NAMALWA (cell line): Measurements from ENCODE around the gene FAAH.
A peak's percentile ranks its signal among the peaks of the same experiment; 100 is the strongest.
"Not testable (repeated sequence)": the region's sequence is repeated elsewhere in the genome, so short reads cannot be mapped to it uniquely, and the experiment has no call there.

Source experiments
- DNase-seq: peaks from one replicate; pipeline ENCODE4 v3.0.0-alpha.2; 2015; ENCODE audit warnings: low spot score

The FAAH gene

GRCh38 chr1:46394108-46394871, at the start of gene FAAH:
Gene FAAH, plus strand, starts transcription at chr1:46394317. Its CDS starts 32 bp downstream, at chr1:46394349.
- DNase-seq: no peak

- no peak for DNase-seq
Measured at GRCh38 chr1:46344481-46344880, 49.6 kb upstream of the FAAH start.

- DNase-seq: no peak
Measured at GRCh38 chr1:46345281-46345680, 48.8 kb upstream of the FAAH start.

- no peak for DNase-seq
Measured at GRCh38 chr1:46352363-46352762, 41.8 kb upstream of the FAAH start.

- not testable (repeated sequence) for DNase-seq
Measured at GRCh38 chr1:46355920-46356319, 38.2 kb upstream of the FAAH start.

- no peak for DNase-seq
Measured at GRCh38 chr1:46362158-46362557, 32.0 kb upstream of the FAAH start.

GRCh38 chr1:46363121-46363520, 31.0 kb upstream of the FAAH start:
- no peak for DNase-seq

GRCh38 chr1:46364612-46365011, 29.5 kb upstream of the FAAH start:
- no peak for DNase-seq

GRCh38 chr1:46365796-46366195, 28.3 kb upstream of the FAAH start:
- DNase-seq: not testable (repeated sequence)

- DNase-seq: no peak
Measured at GRCh38 chr1:46367072-46367471, 27.0 kb upstream of the FAAH start.

- DNase-seq: not testable (repeated sequence)
Measured at GRCh38 chr1:46367701-46368100, 26.4 kb upstream of the FAAH start.

- no peak for DNase-seq
Measured at GRCh38 chr1:46368791-46369190, 25.3 kb upstream of the FAAH start.

- no peak for DNase-seq
Measured at GRCh38 chr1:46369542-46370213, 24.4 kb upstream of the FAAH start.

- DNase-seq: peak; percentile 15
Measured at GRCh38 chr1:46370214-46370633, 23.9 kb upstream of the FAAH start.

GRCh38 chr1:46372431-46372830, 21.7 kb upstream of the FAAH start:
- DNase-seq: no peak

GRCh38 chr1:46379996-46380395, 14.1 kb upstream of the FAAH start:
- no peak for DNase-seq

- DNase-seq: no peak
Measured at GRCh38 chr1:46380508-46380907, 13.6 kb upstream of the FAAH start.

- no peak for DNase-seq
Measured at GRCh38 chr1:46393510-46393909, 607 bp upstream of the FAAH start.

- no peak for DNase-seq
Measured at GRCh38 chr1:46394872-46395465, 852 bp downstream of the FAAH start.

- no peak for DNase-seq
Measured at GRCh38 chr1:46396441-46397398, 2.6 kb downstream of the FAAH start.

GRCh38 chr1:46399307-46399706, 5.2 kb downstream of the FAAH start:
- peak; percentile 30 for DNase-seq

GRCh38 chr1:46400421-46400820, 6.3 kb downstream of the FAAH start:
- DNase-seq: no peak
